PC-9 (cell line): Measurements from ENCODE around the gene NUF2. TPM values are rescaled to one million over a fixed set of nuclear protein-coding genes. Genes with fewer than 3 reads are reported as not detected.
"Not testable (repeated sequence)": the region's sequence is repeated elsewhere in the genome, so short reads cannot be mapped to it uniquely, and the experiment has no call there.

Experiments used
- BruUV-seq: library from RNA; stranded (reverse); fragments of 400-500 nt; replicated peaks from 2 replicates; lab custom pipeline; 2021; lab: Mats Ljungman, UMichigan
- CTCF ChIA-PET: fragments of 300-600 bp; sonication (Branson Sonifier 250); formaldehyde crosslinking; loops from one replicate; lab custom pipeline; 2022; ENCODE audit warnings: antibody characterized with exemption; lab: Charles Lee
- POLR2A ChIA-PET: fragments of 300-600 bp; sonication (Branson Sonifier 250); formaldehyde crosslinking; loops from one replicate; lab custom pipeline; 2022; ENCODE audit warnings: antibody characterized with exemption; ENCODE audit not compliant: unreplicated experiment; lab: Charles Lee
- DNase-seq, 2 experiments: peaks; one replicate each; pipeline versions ENCODE4 v3.0.0 to v3.0.0-alpha.2; 2015 to 2022; ENCODE audit warnings: mixed read lengths in 1 of 2
- H2AFZ ChIP-seq: fragments of 200-600 bp; sonication (generic); 2 replicates; pipeline ENCODE4 v1.8.1; 2017; ENCODE audit warnings: antibody characterized with exemption
- H3F3A ChIP-seq: fragments of 200-600 bp; sonication (generic); 2 replicates; pipeline ENCODE4 v1.8.1; 2017; ENCODE audit warnings: antibody characterized with exemption, mild to moderate bottlenecking, low read depth; ENCODE audit not compliant: insufficient read depth
- H3K27ac ChIP-seq: fragments of 200-600 bp; sonication (generic); 2 replicates; pipeline ENCODE4 v1.6.1; 2016; ENCODE audit warnings: mixed run types
- H3K27me3 ChIP-seq: fragments of 200-600 bp; sonication (generic); 2 replicates; pipeline ENCODE4 v1.6.1; 2016; ENCODE audit warnings: low read depth, mixed run types; ENCODE audit not compliant: insufficient read depth
- H3K36me3 ChIP-seq: fragments of 200-600 bp; sonication (generic); 2 replicates; pipeline ENCODE4 v1.6.1; 2016; ENCODE audit warnings: low read depth, mixed run types
- H3K4me1 ChIP-seq: fragments of 200-600 bp; sonication (generic); replicated peaks from 2 replicates; pipeline ENCODE4 v1.6.1; 2016; ENCODE audit warnings: mixed run types; ENCODE audit not compliant: insufficient read depth
- H3K4me2 ChIP-seq: fragments of 200-600 bp; sonication (generic); 2 replicates; pipeline ENCODE4 v1.6.1; 2017; ENCODE audit warnings: mixed run types
- H3K4me3 ChIP-seq: fragments of 200-600 bp; sonication (generic); 2 replicates; pipeline ENCODE4 v1.6.1; 2016; ENCODE audit warnings: mixed run types
- H3K79me2 ChIP-seq: fragments of 200-600 bp; sonication (generic); 2 replicates; pipeline ENCODE4 v1.6.1; 2017; ENCODE audit warnings: low read depth, mixed run types
- H3K9me2 ChIP-seq: fragments of 200-600 bp; sonication (generic); 2 replicates; pipeline ENCODE4 v1.8.1; 2017; ENCODE audit warnings: mild to moderate bottlenecking; ENCODE audit not compliant: insufficient read depth
- H3K9me3 ChIP-seq: fragments of 200-600 bp; sonication (generic); 2 replicates; pipeline ENCODE4 v1.8.1; 2016; ENCODE audit warnings: low read depth; ENCODE audit not compliant: insufficient read depth
- H4K20me1 ChIP-seq: fragments of 200-600 bp; sonication (generic); 2 replicates; pipeline ENCODE4 v1.8.1; 2017; ENCODE audit not compliant: insufficient read depth
- EZH2 ChIP-seq: fragments of 200-600 bp; sonication (generic); IDR thresholded peaks from 2 replicates; pipeline ENCODE4 v1.8.0; 2017; ENCODE audit warnings: antibody characterized with exemption, low read depth
- intact Hi-C: fragments of 100-400 bp; cut with micrococcal nuclease; formaldehyde crosslinking; loops from one replicate; pipeline ENCODE4 v1.10.0; 2022; ENCODE audit not compliant: unreplicated experiment
- total RNA-seq: library from RNA; stranded (reverse); gene quantifications from 2 replicates; pipeline ENCODE4 v1.2.3, GENCODE V29; 2021
- TF ChIP-seq, protein P1 (sequence below): fragments of 200-600 bp; sonication (generic); conservative IDR thresholded peaks from 2 replicates; pipeline ENCODE4 v1.6.1; 2017; ENCODE audit warnings: mixed run types, antibody characterized with exemption, mild to moderate bottlenecking, moderate library complexity

Gene NUF2
- total RNA-seq, 1 experiment from 2014 or later = 33.3 TPM

DNA sequence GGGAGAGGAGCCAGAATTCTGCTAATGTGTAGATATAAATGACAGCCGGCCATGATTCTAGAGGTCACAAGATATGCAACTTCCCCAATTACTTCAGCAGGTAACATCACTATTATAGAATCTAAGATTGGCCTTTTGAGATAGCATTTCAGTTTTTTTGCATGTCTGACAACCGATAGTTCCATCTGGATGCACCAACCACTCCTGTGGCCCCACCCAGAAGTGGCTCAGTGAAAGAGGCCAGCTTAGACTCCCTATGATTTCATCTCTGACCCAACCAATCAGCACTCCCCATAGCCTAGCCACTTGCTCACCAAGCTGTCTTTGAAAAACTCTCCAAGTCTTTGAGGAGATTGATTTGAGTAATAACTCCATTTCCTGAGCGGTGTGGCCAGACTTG is 30.3 kb upstream of the NUF2 start:
- Histone ChIP-seq H3K9me3 (no peaks in the 10 kb centered on the region), H3K4me1 (no peaks in the 10 kb centered on the region), H4K20me1 (no peaks in the 10 kb centered on the region), H3K27me3 (no peaks in the 10 kb centered on the region), H3K79me2 (no peaks in the 10 kb centered on the region), H2AFZ (no peak overlapping the region), H3K27ac (no peak overlapping the region), H3K4me2 (no peak overlapping the region), H3K9me2 (no peaks in the 10 kb centered on the region), H3F3A (no peaks in the 10 kb centered on the region), H3K4me3 (no peak overlapping the region), H3K36me3 (no peaks in the 10 kb centered on the region)
- BruUV-seq = no TSS peak
- no peak for DNase-seq
- POLR2A ChIA-PET = interaction anchor here (0.7 kb wide), 1 partner anchor 18 kb away, joined by 3 read pairs; no protein-coding TSS in a partner anchor
- intact Hi-C loops = no loop called here
- TF ChIP-seq EZH2 = no peak
- TF ChIP-seq, protein P1, sequence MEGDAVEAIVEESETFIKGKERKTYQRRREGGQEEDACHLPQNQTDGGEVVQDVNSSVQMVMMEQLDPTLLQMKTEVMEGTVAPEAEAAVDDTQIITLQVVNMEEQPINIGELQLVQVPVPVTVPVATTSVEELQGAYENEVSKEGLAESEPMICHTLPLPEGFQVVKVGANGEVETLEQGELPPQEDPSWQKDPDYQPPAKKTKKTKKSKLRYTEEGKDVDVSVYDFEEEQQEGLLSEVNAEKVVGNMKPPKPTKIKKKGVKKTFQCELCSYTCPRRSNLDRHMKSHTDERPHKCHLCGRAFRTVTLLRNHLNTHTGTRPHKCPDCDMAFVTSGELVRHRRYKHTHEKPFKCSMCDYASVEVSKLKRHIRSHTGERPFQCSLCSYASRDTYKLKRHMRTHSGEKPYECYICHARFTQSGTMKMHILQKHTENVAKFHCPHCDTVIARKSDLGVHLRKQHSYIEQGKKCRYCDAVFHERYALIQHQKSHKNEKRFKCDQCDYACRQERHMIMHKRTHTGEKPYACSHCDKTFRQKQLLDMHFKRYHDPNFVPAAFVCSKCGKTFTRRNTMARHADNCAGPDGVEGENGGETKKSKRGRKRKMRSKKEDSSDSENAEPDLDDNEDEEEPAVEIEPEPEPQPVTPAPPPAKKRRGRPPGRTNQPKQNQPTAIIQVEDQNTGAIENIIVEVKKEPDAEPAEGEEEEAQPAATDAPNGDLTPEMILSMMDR = no peak
- CTCF ChIA-PET = no interaction called here

DNA sequence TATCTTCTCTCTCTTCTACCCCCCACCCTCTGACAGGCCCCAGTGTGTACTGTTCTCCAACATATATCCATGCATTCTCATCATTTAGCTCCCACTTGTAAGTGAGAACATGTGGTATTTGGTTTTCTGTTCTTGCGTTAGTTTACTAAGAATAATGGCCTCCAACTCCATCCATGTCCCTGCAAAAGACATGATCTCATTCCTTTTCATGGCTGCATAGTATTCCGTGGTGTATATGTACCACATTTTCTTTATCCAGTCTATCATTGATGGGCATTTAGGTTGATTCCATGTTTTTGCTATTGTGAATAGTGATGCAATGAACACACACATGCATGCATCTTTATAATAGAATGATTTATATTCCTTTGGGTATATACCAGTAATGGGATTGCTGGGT is 29.6 kb upstream of the NUF2 start:
- H3K27ac ChIP-seq, H3K9me2 ChIP-seq, CTCF ChIA-PET, intact Hi-C loops, BruUV-seq, H3K36me3 ChIP-seq, H3K4me1 ChIP-seq, H3K4me2 ChIP-seq, H3K9me3 ChIP-seq, H4K20me1 ChIP-seq, H3K27me3 ChIP-seq, H3K4me3 ChIP-seq, DNase-seq, H3K79me2 ChIP-seq, H2AFZ ChIP-seq, H3F3A ChIP-seq: not testable (repeated sequence)
- POLR2A ChIA-PET = interaction anchor here (0.7 kb wide), 1 partner anchor 18 kb away, joined by 3 read pairs; no protein-coding TSS in a partner anchor

DNA sequence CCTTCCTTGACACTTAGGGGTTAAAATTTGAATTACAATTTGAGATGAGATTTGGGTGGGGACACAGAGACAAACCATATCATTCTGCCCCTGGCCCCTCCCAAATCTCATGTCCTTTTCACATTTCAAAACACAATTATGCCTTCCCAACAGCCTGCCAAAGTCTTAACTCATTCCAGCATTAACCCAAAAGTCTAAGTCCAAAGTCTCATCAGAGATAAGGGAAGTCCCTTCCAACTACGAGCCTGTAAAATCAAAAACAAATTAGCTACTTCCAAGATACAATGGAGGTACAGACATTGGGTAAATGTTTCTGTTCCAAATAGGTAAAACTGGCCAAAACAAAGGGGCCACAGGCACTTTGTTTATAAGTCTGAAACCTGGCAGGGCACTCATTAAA is 28.3 kb upstream of the NUF2 start:
- H3K4me1 ChIP-seq, DNase-seq, H3K79me2 ChIP-seq, H4K20me1 ChIP-seq, H3K9me3 ChIP-seq, H3K36me3 ChIP-seq, POLR2A ChIA-PET, CTCF ChIA-PET, H3K4me3 ChIP-seq, BruUV-seq, H3K4me2 ChIP-seq, H3K27ac ChIP-seq, intact Hi-C loops, H2AFZ ChIP-seq, H3F3A ChIP-seq, H3K27me3 ChIP-seq, H3K9me2 ChIP-seq: not testable (repeated sequence)

DNA sequence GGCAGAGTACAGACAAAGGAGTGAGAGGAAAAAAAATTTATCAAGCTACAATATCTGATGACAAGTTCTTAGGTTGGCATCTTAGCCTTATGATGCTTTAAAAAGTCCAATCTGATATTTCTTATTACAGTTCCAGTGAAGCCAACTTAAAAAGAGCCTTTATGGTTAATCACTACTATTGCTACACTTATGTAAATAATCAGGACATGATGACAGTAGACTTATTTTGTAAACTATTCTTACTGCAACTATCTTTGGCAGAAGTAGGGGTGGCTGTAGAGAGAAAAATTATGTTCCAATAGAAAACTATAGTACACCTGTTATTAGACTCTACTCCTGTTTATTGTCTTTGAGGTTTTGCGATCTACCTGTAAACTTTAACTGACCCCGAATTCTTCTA is 25.8 kb upstream of the NUF2 start:
- Histone ChIP-seq H2AFZ (no peak overlapping the region), H3K27me3 (no peaks in the 10 kb centered on the region), H3K9me2 (no peaks in the 10 kb centered on the region), H3K27ac (no peak overlapping the region), H3K79me2 (no peaks in the 10 kb centered on the region), H3K4me1 (no peaks in the 10 kb centered on the region), H3K36me3 (no peaks in the 10 kb centered on the region), H3K4me3 (no peak overlapping the region), H4K20me1 (no peaks in the 10 kb centered on the region), H3K9me3 (no peaks in the 10 kb centered on the region), H3K4me2 (no peak overlapping the region), H3F3A (no peaks in the 10 kb centered on the region)
- no peak for TF ChIP-seq EZH2
- TF ChIP-seq, protein P1 = no peak
- DNase-seq = no peak
- ChIA-PET CTCF (no interaction called here), POLR2A (no interaction called here)
- BruUV-seq = no TSS peak
- intact Hi-C loops = no loop called here
